GM19023 (cell line): Measurements from ENCODE around the gene ACOT7.
A peak's percentile ranks its signal among the peaks of the same experiment; 100 is the strongest.
"Not testable (repeated sequence)": the region's sequence is repeated elsewhere in the genome, so short reads cannot be mapped to it uniquely, and the experiment has no call there.

Experiments
- ATAC-seq: cut with Tn5 transposase; IDR thresholded peaks from one replicate; pipeline ENCODE4 v1.9.1; 2021; ENCODE audit warnings: mild to moderate bottlenecking, moderate library complexity; ENCODE audit not compliant: unreplicated experiment

Gene ACOT7, protein sequence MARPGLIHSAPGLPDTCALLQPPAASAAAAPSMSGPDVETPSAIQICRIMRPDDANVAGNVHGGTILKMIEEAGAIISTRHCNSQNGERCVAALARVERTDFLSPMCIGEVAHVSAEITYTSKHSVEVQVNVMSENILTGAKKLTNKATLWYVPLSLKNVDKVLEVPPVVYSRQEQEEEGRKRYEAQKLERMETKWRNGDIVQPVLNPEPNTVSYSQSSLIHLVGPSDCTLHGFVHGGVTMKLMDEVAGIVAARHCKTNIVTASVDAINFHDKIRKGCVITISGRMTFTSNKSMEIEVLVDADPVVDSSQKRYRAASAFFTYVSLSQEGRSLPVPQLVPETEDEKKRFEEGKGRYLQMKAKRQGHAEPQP

DNA sequence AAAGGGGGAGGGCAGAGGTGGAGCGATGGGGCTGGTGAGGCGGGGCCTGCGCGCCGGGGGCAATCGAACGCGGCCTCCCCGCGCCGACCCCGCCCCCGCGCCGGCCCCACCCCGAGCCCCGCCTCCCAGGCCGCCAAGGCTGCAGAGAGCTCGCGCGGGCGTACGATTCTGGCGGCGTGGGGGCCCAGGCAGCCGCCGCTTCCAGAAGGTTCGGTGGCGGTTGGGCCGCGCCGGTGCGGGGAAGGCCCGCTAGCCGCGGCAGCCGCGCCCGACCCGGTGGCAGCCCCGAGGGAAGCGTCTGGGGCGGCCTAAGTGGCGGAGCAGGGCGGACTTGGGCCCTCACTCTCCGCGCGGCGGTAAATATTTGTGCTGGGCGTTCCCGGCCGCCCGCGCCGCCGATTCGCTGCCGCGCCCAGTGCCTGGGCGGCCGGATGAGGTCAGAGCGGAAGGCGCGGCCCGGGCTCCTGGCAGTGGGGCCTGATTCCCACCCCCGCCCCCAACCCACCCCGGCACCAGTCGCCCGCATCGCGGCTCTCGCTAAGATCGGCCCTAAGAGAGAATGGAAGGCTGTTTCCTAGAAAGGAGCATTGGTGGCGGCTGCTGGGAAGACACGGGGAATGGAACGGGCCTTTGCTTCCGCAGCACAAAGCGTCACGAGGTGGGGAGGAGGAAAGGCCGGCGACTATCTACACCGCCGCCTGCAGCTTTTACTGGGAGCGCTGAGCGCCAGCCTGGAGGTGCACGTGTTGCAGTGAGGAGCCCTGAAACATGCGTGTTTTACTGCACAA is at the start of gene ACOT7:
Gene ACOT7, minus strand, starts transcription at position 368 of the 788 bp plus-strand sequence. CDS start 368 bp downstream, outside the sequence.
- ATAC-seq: peak; percentile 78

DNA sequence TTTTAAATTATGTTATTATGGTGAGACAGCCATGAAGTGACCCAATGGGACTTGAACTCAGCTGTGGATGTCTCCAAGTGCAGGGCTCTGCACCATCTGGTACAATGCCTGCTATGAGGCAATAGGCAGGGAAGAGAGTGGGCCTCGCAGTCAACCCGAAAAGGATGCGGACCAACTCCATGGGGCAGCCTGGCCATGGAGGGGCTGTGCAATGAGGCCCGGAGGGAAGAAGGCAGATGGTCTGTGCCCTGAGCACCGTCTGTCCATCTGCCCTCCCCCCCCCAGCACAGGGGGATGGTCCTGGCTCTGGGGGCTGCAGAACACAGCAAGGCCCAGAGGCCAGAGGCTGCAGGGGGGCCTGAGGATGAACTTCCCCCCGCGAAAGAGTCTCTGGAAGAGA is 48.0 kb upstream of the ACOT7 start:
- ATAC-seq: no peak

DNA sequence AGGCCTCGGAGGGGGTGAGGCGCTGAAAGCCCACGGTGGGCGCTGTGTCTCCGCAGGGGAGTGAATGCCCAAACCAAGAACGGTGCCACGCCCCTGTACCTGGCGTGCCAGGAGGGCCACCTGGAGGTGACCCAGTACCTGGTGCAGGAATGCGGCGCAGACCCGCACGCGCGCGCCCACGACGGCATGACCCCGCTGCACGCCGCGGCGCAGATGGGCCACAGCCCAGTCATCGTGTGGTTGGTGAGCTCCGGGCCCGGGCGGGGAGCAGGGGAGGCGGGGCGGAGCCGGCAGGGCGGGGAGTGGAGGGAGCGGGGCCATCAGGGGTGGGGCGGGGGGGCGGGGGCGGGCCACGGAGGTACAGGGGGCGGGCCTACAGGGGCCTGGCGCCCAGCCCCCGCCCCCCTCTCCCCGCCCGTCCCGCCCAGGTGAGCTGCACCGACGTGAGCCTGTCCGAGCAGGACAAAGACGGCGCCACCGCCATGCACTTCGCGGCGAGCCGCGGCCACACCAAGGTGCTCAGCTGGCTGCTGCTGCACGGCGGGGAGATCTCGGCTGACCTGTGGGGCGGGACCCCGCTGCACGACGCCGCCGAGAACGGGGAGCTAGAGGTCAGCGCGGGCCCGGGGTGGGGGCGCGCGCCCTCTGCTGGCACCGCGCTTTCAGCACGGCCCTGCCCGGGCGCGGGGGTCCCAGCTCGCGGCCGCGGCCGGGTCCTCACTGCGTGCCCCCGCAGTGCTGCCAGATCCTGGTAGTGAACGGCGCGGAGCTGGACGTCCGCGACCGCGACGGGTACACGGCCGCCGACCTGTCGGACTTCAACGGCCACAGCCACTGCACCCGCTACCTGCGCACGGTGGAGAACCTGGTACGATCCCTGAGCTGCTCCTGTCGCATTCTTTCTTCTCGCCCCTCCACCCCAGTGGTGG is 46.9 kb upstream of the ACOT7 start:
- no peak for ATAC-seq

DNA sequence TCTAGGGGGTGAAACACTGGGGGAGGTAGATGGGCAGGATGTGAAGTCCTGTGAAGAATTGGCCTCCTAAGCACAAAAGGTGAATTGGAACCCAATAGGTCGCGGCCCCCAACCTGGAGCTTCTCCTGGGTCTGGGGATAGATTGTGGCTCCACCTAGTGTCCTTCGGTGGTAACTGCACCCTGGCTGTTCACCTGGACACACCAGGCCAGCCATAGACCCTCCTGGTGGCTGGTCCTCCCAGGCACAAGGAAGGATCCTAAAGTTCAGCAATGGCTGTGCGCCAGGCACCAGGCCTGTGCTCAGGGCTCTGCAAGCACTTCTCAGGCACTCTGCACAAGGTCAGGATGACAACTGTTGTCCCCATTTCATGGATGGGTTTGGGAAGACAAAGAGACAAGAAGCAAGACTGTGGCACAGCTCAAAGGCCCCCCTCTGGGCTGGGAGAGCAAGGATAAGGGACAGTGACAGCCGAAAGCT is 44.5 kb upstream of the ACOT7 start:
- ATAC-seq: no peak

DNA sequence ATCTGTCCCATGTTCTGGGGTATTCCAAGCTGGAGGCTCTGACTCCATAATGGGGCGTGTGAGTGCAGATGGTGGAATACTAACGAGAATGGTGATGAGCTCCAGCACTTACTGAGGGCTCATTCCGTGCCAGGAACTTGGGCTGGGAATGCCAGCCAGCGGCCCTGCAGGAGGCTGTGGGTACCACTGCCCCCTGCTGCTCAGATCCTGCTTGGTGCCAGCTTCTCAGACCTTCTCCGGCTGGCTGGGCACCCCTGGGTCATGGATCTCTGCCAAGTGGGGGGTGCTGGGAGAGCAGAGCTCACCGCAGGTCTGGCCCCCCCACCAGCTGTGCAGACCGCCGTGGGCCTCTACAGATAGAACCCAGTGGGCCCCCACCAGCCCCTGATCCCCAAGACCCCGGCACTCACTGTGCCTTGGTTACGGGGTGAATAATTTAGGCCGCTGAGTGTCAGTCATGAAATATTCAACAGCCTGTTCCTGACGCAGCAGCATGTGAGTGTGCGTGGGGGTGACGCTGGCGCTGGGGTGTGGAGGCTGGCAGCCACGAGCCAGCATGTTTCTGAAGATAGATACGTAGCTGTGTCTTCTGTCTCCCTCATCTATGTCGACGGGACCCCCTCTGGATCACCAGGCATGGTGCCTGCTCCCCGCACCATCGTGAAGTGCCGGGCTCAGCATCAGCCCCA is 43.6 kb upstream of the ACOT7 start:
- ATAC-seq: not testable (repeated sequence)

DNA sequence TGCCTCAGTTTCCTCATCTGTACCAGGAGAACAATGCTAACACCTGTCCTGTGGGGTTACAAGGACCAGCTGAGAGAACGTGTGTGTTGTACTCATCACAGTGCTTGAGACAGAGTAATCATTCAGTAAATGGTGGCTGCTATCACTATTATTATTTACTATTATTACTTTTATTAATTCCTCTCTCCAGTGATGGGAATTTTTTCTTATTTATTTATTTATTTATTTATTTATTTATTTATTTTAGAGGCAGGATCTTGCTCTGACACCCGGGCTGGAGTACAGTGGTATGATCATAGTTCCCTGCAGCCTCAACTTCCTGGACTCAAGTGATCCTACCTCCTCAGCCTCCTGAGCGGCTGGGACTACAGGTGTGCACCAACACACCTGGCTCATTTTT is 42.7 kb upstream of the ACOT7 start:
- ATAC-seq: not testable (repeated sequence)

DNA sequence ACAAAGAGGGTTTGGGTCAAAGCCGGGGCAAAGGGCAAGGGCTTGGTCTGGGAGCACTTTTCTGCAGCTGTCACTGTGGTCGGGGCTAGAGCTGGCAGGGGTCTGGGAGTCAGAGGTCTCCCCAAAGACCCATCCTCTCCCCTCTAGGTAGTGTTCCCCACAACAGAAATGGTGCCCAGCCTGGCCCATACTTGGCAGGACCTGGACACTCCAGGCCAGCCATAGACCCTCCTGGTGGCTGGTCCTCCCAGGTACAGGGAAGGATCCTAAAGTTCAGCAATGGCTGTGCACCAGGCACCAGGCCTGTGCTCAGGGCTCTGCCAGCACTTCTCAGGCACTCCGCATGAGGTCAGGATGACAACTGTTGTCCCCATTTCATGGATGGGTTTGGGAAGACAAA is 42.0 kb upstream of the ACOT7 start:
- ATAC-seq: no peak

DNA sequence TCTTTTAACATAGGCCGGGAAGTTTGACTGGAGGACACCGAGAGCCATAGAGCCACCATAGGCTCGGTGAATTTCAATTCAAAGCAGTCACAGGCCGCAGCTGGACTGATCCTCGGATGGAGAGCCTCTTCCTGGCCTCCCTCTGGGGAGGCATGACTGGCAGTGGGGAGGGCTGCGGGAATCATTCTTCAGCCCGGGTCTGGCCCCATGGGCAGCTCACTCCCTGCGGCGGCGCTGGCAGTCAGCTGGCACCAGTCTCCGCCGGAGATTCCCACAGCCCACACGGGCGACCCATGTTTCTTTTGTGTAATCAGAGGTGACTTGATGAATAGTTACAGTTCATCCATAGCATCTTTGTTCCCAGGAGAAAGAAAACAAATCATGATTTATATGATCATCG is 41.6 kb upstream of the ACOT7 start:
- no peak for ATAC-seq

DNA sequence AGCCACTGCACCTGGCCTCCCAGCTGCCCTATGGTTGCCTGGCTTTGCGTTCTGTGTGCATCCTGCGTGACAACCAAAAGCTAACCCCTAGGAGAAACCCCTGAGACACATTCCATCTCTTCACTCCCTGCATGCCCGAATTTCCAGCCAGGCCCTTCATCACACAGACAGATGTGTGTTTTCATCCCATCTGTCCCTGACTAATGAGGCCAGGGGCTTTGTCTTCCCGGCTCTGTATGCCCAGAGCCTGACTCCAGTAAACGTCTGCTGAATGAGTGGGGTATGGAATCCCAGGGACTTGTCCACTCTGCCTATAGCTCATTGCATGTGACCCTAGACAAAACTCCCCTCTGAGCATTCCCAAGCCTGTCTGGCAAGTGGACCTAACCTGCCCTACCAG is 40.6 kb upstream of the ACOT7 start:
- no peak for ATAC-seq

DNA sequence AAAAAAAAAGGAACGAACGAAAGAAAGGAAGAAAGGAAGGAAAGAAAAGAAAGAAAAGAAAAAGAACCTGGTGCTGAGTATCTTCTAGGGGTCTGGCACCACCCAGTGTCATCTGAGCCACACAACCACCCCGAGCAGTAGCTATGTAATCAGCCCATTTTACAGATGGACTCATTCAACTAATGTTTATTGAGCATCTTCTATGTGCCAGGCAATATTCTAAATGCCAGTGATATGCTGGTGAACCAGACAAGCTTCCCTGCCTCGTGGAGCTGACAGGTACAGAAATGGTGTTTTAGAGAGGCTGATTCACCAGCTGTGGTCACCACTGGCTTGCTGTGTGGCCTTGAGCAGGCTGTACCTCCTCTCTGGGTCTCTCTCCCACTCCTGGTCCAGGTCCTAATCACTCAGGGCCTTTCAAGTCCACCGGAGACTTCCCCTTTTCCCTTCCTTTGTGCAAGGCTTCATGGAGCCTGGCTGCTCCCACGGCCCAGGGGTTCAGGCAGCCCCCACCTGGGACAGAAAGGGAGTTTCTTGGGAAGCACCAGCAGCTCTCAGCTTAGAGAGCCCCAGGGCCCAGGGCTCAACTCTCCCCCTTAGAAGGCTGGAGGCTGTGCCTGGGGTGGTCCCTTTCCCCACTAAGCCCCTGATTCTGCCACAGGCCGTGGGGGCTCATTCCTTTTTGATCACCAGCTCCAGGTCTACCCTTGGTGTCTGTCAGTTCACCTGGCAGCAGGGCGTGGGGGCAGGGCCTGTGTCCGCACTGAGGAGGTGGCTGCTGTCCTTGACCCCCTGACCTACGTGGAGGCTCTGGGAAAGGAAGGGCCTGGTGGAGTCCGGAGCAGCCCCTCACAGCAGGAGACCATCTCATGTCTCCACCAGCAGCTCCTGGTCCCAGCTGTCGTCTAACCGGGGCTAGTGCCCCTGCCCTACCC is 38.3 kb upstream of the ACOT7 start:
- not testable (repeated sequence) for ATAC-seq

DNA sequence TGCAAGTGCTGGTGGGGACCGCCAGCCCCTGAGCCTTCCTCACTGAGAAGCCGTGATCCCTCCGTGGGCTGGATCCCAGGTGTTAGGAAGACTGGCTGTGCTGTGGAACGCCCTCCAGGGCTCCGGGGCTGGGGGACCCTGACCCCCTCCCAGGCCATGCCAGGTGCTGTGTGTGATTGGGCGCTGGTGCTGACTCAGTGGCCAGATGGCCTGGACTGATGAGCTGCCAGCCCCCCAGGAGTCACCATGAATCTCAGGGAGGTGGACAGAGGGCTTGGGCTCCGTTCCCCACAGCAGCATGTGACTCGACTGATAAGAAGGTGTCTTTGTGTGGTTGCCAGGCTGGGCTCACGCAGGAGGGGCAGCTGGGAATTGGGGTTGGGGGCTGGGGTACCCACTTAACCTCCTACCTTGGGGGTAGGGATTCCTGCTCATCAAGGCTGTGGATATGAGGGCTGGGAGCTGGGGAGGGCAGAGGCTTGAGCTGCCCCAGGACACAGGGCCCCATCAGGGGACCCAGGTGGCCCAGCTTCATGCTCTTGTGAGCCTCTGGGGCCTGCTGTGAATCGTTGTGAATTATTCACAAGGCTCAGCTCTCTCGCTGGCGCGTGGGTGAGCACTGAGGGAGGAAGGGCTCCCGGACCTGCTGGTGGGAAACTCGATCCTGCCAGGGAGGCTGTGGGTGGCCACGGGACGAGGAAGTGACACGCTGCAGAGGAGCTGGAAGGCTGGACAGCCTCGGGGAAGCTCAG is 36.3 kb upstream of the ACOT7 start:
- ATAC-seq: not testable (repeated sequence)

DNA sequence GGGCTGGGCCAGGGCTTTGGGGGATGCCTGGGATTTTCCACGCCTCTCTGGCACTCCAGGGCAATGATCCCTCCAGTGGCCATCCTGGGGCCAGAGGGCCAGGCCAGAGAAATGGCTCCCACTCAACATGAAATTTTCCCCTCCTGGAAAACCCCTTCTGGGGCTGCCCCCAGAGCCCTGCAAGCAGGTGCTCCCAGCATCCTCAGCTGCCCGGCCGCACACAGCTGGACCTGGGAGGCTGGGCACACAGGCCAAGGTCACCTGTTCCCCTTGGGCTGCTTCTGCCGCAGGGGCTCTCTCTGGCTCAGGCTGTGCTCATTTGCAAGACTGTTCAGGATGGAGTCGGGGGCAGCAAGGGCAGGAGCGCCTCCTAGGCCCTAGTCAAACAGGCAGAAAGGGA is 34.9 kb upstream of the ACOT7 start:
- ATAC-seq: not testable (repeated sequence)

DNA sequence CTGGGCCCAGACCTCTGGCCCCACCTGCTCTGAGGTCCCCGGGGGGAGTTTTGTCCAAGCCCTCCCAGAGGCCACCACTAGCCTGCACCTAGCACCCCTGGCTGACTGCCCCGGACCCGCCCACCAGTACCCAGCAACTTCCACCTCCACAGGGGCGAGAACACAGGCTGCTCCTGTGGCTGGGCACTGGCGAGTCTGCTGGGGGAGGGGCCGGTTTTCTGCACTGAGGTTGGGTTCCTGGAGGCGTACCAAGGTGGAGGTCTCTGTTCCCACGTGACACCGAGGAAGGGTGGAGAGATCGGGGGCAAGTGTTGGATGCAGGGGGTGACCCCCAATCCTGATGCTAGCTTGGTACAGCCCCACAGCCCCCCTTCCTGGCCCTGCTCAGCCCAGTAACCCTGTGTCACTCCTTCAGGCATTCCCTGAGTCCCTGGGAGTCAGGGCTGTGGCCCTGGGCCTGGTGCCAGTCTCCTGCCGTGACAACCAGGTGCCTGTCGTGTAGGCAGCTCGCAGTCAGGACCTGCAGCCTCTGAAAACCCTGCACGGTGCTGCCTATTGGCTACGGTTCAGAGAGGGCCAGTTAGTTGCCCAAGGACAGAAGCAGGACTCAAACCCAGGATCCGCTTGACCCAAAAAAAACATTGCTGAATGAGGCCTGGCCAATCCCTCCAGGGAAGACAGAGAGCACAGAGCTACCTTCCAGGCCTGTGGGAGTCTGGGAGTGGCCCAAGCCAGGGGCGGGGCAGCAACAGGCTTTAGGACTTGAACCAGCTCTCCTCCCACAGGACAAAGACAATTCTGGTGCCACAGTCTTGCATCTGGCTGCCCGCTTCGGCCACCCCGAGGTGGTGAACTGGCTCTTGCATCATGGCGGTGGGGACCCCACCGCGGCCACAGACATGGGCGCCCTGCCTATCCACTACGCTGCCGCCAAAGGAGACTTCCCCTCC is 34.1 kb upstream of the ACOT7 start:
- no peak for ATAC-seq

DNA sequence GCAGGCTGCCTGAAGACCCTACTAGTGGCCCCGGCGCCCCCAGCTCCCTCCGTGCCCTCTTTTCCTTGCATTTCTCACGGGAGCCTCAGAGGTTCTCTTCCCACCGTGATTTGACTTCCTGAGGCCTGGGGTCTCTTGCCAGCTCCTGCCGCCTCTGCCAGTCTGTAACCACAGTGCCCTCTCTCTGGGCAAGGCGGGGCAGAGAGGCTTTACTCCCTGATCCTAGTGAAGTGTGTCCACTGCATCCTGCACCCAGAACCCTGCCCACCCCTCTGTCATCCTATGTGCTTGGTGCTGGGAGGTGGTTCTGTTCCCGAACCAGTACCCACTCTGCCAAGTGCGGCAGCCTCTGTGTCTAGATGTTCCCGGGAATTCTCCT is 33.4 kb upstream of the ACOT7 start:
- no peak for ATAC-seq

DNA sequence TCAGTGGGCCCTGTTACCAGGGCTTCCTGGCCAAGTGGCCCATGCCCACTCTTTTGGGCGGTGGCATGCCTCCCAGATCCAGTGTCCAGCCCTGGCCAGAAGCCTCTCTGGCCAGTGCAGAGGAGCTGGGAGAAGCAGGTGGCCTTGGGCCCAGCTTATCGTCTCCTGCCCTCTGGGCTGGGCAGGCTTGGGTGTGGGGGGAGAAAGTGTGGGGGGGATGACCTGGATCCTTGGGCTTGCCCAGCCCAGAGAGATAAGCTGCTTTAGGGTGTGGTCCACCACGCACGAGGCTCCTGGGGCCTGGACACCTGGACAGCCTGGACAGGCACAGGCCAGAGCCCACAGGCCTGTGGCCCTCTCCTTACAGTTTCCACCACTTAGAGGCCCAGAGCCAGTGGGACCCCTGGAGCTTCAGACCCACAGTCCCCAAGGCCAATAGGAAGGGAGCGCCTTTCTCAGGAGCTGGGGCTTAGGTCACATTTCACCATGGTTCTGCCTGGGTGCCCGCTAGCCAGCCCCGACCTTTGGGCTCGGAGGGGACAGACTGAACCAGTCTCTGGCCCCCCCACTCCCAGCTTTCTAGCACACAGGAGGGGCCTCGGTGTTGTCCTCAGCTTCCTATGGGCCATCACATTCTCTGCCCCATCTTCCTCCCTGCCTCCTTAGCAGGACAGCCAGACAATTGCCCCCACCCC is 32.9 kb upstream of the ACOT7 start:
- no peak for ATAC-seq

DNA sequence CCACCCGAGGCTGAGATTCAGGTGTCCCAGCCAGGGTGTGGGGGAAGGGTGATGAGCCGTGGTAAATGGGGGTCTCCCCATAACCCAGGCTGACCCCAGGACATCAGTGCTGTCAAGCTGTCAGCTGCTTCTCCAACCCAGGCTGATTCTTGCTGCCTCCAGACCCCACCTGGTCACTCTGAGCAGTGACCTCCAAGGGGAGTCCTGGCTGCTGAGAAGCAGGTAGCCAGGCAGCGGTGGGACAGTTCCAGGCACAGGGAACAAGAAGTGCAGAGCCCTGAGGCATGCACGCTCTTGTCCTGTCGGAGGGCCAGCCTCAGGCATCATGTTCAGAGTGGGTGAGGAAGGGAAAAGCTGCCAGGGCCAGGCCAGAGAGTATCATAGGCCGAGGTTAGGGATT is 32.1 kb upstream of the ACOT7 start:
- no peak for ATAC-seq
